Esophagus muscularis mucosa (tissue), 4 donors: ENCODE results near the gene PAX4.

Experiments used
- CTCF ChIP-seq, 3 experiments: fragments of 200-600 bp in 2 of 3; fragments of 450-650 bp in 1 of 3; sonication (generic) in 2 of 3; IDR thresholded peaks; one replicate each; pipeline ENCODE4 v1.5.1; 2017 to 2019; ENCODE audit warnings: antibody characterized with exemption in 3 of 3, mild to moderate bottlenecking in 2 of 3, moderate library complexity in 1 of 3
- EP300 ChIP-seq: sonication (generic); formaldehyde crosslinking; IDR thresholded peaks from one replicate; pipeline ENCODE4 v1.6.1; 2017; ENCODE audit warnings: antibody characterized with exemption
- POLR2A ChIP-seq: fragments of 450-650 bp; IDR thresholded peaks from one replicate; pipeline ENCODE4 v1.6.1; 2017; ENCODE audit warnings: antibody characterized with exemption, moderate library complexity, mild to moderate bottlenecking, low read depth

- TF ChIP-seq CTCF (IDR thresholded peaks at IDR 0.05) = no peak
- TF ChIP-seq POLR2A = no peak
- TF ChIP-seq EP300 = no peak
Observed at GRCh38 chr7:127578036-127578684, 39.8 kb downstream of the PAX4 start.
